ENCODE results near the gene NUP43.

DNA sequence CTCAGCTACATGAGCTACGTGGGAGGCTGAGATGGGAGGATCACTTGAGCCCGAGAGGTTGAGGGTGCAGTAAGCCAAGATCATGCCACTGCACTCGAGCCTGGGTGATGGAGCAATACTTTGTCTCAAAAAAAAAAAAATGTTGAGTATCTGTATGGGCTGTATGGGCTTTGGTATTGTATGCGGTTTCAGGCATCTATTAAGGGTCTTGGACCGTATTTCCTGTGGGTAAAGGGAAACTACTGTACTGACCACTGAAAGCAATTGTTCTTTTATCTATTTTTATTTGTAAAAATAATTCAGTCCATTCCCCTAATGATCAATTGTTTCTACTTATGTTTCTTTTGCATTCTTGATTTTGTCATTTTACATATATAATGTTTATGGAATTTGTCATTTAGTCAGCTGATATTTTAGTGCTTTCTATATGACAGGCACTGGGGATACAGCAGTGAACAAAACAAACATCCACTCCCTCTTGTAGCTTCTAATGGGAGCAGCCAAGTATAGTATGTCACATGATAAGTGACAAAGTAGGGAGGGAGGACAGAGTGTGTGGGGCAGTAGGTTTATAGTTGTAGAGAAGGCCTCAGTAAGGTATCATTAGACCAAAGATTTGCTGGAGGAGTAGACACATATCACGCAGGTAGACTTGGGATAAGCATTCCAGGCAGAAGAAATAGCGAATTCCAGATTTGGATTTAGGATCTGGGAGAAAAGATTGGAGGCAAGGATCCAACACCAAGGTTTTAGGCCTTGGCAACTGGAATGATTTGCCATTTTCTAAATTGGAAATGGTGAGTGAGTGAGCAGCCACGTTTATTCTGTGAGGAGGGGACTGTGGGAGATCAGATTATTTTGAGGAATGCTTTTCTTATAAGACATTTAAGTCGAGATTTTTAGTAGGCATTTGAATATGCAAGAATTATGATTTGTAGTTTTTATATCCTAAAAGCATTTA, 9.3 kb upstream of the NUP43 start:
- TF ChIP-seq, protein P1, sequence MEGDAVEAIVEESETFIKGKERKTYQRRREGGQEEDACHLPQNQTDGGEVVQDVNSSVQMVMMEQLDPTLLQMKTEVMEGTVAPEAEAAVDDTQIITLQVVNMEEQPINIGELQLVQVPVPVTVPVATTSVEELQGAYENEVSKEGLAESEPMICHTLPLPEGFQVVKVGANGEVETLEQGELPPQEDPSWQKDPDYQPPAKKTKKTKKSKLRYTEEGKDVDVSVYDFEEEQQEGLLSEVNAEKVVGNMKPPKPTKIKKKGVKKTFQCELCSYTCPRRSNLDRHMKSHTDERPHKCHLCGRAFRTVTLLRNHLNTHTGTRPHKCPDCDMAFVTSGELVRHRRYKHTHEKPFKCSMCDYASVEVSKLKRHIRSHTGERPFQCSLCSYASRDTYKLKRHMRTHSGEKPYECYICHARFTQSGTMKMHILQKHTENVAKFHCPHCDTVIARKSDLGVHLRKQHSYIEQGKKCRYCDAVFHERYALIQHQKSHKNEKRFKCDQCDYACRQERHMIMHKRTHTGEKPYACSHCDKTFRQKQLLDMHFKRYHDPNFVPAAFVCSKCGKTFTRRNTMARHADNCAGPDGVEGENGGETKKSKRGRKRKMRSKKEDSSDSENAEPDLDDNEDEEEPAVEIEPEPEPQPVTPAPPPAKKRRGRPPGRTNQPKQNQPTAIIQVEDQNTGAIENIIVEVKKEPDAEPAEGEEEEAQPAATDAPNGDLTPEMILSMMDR (IDR thresholded peaks at IDR 0.05; ENCODE audit: insufficient read depth, low read depth, low read length), result no peak
- TF ChIP-seq EZH2 (IDR thresholded peaks at IDR 0.05; ENCODE audit: insufficient read depth, low read length), result no peak

Measured in astrocyte (in vitro differentiated cells and primary cell).